ENCODE measurements around the gene C1QTNF8.
"Not testable (repeated sequence)": the region's sequence is repeated elsewhere in the genome, so short reads cannot be mapped to it uniquely, and the experiment has no call there.

The C1QTNF8 gene

GRCh38 chr16:1092685-1093283 is 3.3 kb downstream of the C1QTNF8 start:
- not testable (repeated sequence) for DNase-seq

- DNase-seq, result no peak
Measured at GRCh38 chr16:1091992-1092552, 4.0 kb downstream of the C1QTNF8 start.

- no peak for DNase-seq
Measured at GRCh38 chr16:1090620-1091587, 5.1 kb downstream of the C1QTNF8 start.

DNA sequence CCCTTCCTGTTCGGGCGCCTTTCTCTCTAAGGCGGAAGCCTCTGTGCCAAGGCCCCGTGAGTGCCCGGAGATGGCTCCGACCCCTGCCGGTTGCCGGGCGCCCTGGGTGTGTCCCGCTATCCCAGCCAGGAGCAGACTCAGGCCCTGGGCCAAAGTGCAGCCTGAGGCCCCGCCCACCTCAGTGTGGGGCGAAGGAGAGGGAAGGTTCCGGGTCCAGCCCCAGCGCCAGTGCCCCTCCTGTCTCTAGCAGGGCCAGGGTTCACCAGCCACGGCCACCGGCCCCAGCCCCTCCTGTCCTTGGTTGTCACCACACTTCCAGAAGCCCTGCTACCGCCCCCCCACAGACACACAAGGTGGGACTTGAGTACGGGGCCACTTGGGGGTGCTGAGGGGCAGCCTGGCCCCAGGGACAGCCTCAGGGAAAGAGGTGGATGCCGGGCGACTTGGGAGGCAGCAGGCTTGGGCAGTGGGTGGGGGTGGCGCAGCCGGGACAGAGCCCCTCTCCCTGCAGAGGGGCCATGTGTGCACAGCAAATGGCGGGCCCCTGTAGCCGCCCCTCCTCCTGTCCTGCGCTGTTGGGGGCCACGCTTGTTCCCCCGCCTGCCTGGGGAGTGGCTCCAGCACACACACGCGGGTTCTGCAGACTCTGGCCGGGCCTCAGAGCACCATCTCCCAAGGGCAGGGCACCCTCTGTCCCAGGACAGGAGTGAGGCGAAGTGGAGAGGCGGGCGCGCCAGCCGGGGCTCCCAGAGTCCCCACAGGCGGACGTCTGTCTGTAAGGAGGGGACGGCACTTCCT is 6.0 kb downstream of the C1QTNF8 start:
- DNase-seq, result no peak

DNA sequence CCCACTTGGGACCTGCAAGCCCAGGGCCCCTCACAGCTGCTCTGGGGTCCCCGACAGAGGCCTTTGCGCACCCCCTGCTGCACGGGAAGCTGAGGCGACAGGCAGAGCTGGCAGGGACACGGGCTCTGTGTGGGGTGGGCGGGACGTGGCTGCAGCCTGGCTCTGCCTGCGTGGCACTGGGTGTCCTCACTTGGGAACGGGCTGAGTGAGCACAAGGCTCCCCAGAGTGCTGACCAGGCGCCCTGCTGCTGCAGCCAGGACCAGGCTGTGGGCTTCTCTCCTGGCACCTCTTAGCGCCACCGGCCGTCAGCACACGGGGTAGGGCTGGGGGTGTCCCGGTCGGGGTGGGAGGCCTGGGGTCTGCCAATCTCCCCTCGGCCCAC is 6.6 kb downstream of the C1QTNF8 start:
- no peak for DNase-seq

GRCh38 chr16:1088295-1089170 is 7.5 kb downstream of the C1QTNF8 start:
- no peak for DNase-seq

GRCh38 chr16:1086443-1086842 is 9.6 kb downstream of the C1QTNF8 start:
- not testable (repeated sequence) for DNase-seq

- no peak for DNase-seq
Measured at GRCh38 chr16:1084971-1085370, 11.1 kb downstream of the C1QTNF8 start.

DNA sequence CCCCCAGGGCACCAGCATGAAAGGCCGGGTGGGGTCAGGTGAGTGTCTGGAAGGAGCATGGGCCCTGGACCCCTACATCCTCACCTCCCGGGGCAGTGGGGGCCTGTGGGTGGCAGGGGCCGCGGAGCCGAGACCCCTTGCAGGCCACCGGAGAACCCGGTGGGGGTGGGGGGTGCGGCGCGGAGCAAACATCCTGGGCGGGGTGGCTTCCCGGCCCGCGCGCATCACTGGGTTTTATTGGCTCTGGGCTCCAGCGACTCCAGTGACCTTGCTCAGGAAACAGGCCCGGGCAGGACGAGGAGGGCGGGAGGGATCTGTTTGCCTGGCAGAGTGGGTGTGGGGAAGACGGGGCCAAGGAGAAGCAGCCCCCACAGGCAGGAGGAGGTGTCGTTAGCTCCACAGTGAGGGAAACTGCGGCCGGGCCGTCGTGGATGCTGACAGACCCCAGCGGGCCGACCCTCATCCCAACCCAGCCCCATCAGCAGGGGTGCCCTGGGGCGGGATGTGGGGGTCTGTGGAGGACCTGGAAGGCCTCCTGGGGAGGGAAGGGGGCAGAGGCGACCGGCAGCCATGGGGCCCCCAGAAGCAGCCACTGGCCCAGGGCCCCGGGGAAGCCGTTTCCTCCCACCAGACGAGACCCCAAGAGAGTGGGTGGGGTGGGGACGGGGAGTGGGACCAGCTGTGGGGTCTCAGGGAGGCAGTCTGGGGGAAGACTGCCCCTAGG is 12.9 kb downstream of the C1QTNF8 start:
- DNase-seq, result no peak

DNA sequence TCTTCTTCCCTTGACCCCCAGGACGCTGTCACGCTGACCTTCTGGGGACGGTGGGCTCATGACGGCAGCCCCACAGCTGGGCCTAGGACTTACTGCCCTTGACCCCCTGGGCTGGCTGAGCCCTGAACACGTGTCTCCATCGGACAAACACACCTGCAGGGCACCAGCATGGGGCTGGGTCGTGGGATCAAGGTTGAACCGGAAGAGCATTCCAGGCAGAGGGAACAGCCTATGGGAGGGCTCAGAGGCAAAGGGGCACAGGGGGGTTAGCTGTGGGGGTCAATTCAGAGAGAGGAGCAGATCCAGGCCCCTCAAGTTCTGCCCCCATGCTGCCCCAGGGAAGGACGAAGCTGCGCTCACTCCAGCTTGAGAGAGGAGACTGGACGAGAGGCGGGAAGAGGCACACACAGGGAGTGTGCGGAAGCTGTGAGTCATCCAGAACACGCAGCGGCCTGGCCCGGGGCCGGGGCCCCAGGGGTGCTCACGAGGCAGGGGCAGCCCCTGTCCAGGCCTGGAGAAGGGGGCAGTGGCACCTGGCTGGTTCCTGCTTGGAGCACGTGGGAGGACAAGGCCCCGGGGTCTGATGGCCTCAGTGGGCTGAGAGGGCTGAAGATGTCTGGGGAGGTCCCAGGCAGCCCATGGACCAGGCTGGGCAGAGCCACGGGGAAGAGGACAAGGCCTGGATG is 13.6 kb downstream of the C1QTNF8 start:
- no peak for DNase-seq

DNA sequence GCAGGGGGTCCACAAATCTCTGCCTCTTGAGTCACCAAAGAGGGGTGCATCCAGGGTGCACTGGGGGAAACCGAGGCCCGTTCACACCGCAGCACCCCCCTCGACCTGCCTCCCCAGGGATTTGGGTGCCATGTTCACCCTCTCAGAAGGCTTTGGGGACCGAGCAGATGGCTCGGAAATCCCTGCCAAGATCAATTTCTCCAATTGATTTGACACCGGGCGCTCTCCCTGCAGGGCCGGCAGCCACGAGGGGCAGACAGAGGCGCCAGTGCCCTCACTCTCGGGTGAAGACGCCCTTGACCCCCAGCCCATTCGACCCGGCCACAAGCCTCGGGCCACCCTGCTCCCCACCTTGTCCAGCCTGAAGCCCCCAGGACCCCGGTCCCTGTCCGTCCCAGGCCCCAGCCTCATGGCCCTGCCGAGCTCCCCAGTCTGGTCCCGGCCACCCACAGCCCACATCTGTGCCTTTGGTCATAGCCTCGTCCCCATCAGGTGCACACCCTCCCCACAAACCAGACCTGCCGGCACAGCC is 14.2 kb downstream of the C1QTNF8 start:
- DNase-seq, result no peak

DNA sequence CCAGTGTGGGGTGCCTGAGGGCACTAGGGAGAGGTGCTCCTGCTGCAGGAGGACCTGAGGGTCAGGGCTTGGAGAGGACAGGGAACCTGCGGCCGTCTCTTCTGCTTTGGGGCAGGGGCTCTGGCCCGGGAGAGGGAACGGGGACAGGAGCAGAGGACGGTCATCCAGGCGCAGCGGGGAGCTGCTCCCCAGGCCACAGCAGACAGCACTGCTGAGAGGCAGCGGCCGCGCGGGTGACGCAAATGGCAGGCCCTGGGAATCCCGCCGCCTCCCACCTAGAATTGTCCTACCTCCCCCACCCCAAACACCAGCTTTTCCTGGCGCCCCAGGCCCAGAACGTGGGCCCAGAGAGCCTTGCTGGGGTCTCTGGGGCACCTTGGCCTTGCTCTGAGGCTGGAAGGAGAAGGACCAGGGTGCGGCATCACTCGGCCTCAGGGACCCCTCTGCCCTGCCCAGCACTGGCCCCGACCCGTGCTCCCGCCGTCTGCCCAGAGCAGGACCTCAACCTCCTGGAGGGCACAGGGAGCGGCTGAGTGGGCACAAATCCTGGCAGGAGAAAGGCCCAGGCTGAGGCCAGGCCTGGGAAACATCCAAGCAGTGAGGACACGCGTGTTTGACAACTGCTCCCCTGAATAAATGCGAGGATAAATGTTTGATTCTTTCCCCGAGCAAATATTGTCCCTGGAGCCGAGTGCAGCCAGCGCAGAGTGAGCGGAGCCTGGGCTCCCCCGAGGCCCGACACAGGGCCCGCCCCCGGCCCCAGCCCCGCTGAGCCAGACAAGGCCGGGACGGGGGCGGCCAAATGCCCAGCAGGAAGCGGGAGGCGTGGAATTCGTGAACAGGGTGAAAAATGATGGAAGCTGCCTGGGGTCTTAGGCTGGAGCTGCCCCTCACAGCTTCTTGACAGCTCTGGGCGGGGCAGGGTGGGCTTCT is 15.0 kb downstream of the C1QTNF8 start:
- DNase-seq, result no peak

- no peak for DNase-seq
Measured at GRCh38 chr16:1079786-1080525, 16.1 kb downstream of the C1QTNF8 start.

- DNase-seq, result no peak
Measured at GRCh38 chr16:1079341-1079740, 16.7 kb downstream of the C1QTNF8 start.

GRCh38 chr16:1078579-1079021 is 17.4 kb downstream of the C1QTNF8 start:
- no peak for DNase-seq

DNA sequence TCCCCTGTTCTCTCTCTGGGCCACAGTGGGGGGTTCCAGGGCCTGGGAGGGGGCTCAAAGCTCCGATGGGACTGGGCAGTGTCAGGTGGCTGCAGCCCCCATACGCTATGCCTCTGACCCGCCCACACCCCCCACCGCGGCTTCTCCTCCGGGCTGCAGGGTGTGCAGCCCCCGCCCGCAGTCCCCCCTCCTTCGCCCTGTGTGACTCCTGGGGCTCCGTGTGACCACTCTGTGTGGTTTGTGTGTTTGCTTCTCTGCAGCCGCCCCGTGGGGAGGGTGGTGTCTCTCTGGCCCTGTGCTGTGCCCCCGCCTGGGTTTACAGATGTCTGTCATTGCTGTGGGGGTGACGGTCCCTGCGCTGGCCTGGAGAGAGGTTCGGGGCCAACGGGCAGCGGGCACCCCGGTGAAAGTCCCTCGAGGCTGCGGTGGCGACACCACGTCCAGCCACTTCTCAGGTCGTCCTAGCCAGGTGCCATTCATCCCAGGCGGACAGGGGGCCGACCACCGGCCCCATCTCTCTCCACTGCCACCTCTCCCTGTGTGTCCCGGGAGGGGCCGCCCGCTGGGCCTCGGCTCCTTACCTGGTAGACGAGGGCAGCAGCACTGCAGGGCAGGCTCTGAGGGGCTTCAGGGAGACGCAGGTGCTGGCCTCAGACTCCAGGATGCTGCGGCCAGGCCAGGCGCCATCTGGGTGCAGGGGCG is 18.0 kb downstream of the C1QTNF8 start:
- no peak for DNase-seq

GRCh38 chr16:1076801-1077576 is 19.1 kb downstream of the C1QTNF8 start:
- no peak for DNase-seq
